ENCODE measurements around the gene ZC3H4. TPM values are rescaled to one million over a fixed set of nuclear protein-coding genes. Genes with fewer than 3 reads are reported as not detected.

ZC3H4 gene
- total RNA-seq, 1 experiment from 2014 or later = 105 TPM

- no peaks in the 10 kb centered on the region for H3K23me2 ChIP-seq (ENCODE audit: insufficient read length, low read depth, low read length, poor library complexity, severe bottlenecking)
- Mint-ChIP-seq H3K4me1 (peaks cover 49 to 53% of the 10 kb centered on the region in 2 experiments), H3K4me3 (no peak overlapping the region), H3K27me3 (ENCODE audit: low read depth) (no peaks in the 10 kb centered on the region), H3K36me3 (ENCODE audit: insufficient read depth in 1 of 3, low read depth in 3 of 3) (peaks cover 13 to 28% (median 18%) of the 10 kb centered on the region in 3 experiments; a peak in 6 of 7 replicates), H3K9me3 (no peaks in the 10 kb centered on the region), H3K27ac (peak overlapping the region; percentile 67 to 81 (median 72); a peak in 5 of 7 replicates)
- H3K56ac ChIP-seq (ENCODE audit: insufficient read length, low read depth, low read length) = no peak overlapping the region
- no peak overlapping the region for H3K4me2 ChIP-seq (ENCODE audit: insufficient read depth, insufficient read length, low read length)
- H3K9me3 ChIP-seq (ENCODE audit: control insufficient read depth, low read depth, low read length) = no peaks in the 10 kb centered on the region
- WGBS (ENCODE audit: extremely low coverage, insufficient read length, low lambda C conversion rate) = no CpG with 5 or more reads among the region's 6 CpGs
- H2BK15ac ChIP-seq (ENCODE audit: low read depth, low read length) = no peak overlapping the region
- no peak overlapping the region for H3T11ph ChIP-seq (ENCODE audit: low read length)
- 0 out of 2 replicates have a peak, but pooled peaks cover 2% of the 10 kb centered on the region for H3K4me1 ChIP-seq (ENCODE audit: insufficient read depth, low read length)
- no peak for DNase-seq
- TF ChIP-seq, protein P1, sequence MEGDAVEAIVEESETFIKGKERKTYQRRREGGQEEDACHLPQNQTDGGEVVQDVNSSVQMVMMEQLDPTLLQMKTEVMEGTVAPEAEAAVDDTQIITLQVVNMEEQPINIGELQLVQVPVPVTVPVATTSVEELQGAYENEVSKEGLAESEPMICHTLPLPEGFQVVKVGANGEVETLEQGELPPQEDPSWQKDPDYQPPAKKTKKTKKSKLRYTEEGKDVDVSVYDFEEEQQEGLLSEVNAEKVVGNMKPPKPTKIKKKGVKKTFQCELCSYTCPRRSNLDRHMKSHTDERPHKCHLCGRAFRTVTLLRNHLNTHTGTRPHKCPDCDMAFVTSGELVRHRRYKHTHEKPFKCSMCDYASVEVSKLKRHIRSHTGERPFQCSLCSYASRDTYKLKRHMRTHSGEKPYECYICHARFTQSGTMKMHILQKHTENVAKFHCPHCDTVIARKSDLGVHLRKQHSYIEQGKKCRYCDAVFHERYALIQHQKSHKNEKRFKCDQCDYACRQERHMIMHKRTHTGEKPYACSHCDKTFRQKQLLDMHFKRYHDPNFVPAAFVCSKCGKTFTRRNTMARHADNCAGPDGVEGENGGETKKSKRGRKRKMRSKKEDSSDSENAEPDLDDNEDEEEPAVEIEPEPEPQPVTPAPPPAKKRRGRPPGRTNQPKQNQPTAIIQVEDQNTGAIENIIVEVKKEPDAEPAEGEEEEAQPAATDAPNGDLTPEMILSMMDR (conservative IDR thresholded peaks at IDR 0.05) = no peak
- H4K20me1 ChIP-seq (ENCODE audit: control insufficient read depth, insufficient read depth, insufficient read length) = no peaks in the 10 kb centered on the region
- H3K23ac ChIP-seq (ENCODE audit: insufficient read length, low read depth, low read length) = no peak overlapping the region
- H3K27ac ChIP-seq (ENCODE audit: insufficient read length, low read depth, low read length) = no peak overlapping the region
- no peak overlapping the region for H3K14ac ChIP-seq (ENCODE audit: insufficient read depth, low read length)
- H3K79me1 ChIP-seq (ENCODE audit: insufficient read depth, low read depth, low read length, poor library complexity, severe bottlenecking) = peaks cover 13% of the 10 kb centered on the region
- peaks cover 15% of the 10 kb centered on the region; the same call in 1 of the 2 replicates for H3K79me2 ChIP-seq (ENCODE audit: insufficient read depth, low read length)
- no peak overlapping the region for H2BK20ac ChIP-seq (ENCODE audit: low read depth, low read length, poor library complexity, severe bottlenecking)
- no peak overlapping the region for H3K9ac ChIP-seq (ENCODE audit: extremely low read depth, insufficient read length, low read length)
- no peak overlapping the region for H3K4ac ChIP-seq (ENCODE audit: low read depth, low read length)
- no peak overlapping the region for H2AFZ ChIP-seq (ENCODE audit: low read length)
- no peak overlapping the region for H4K5ac ChIP-seq (ENCODE audit: insufficient read length, low read depth, low read length)
- no peak overlapping the region for H4K8ac ChIP-seq (replicated peaks; ENCODE audit: insufficient read length, low read depth, low read length)
- H2BK12ac ChIP-seq (ENCODE audit: insufficient read length, low read depth, low read length) = no peak overlapping the region
- H4K91ac ChIP-seq (ENCODE audit: insufficient read length, low read depth, low read length) = no peak overlapping the region
- no peak overlapping the region for H2BK120ac ChIP-seq (ENCODE audit: low read depth, low read length, poor library complexity, severe bottlenecking)
- no peak overlapping the region for H3K18ac ChIP-seq (ENCODE audit: insufficient read length, low read depth, low read length)
- no peak overlapping the region for H2AK5ac ChIP-seq (ENCODE audit: insufficient read length, low read length)
- no peaks in the 10 kb centered on the region for H3K27me3 ChIP-seq (ENCODE audit: insufficient read depth, low read length)
- H2BK5ac ChIP-seq (ENCODE audit: insufficient read length, low read length) = no peak overlapping the region
Measured at GRCh38 chr19:47098608-47099007, 15.0 kb downstream of the ZC3H4 start.

All from H9 (cell line).